H1 (cell line): ENCODE results near the gene STAT2. TPM values are rescaled to one million over a fixed set of nuclear protein-coding genes. Genes with fewer than 3 reads are reported as not detected.

Experiments used
- CTCF ChIA-PET: fragments of 300-600 bp; sonication (Branson Sonifier 250); formaldehyde crosslinking; loops from one replicate; lab custom pipeline; 2021; ENCODE audit not compliant: partially characterized antibody; lab: Charles Lee
- POLR2A ChIA-PET: fragments of 300-600 bp; sonication (Branson Sonifier 250); formaldehyde crosslinking; loops from one replicate; lab custom pipeline; 2021; ENCODE audit warnings: inconsistent platforms; ENCODE audit not compliant: partially characterized antibody; lab: Charles Lee
- DNase-seq, 2 experiments: peaks; one replicate each; pipeline versions ENCODE4 v3.0.0 to v3.0.0-alpha.2; 2010 to 2022; ENCODE audit warnings: low spot score in 2 of 2, low read depth in 1 of 2, mixed read lengths in 1 of 2
- FAIRE-seq: peaks from 2 replicates; lab custom pipeline; 2011; peaks lifted over from hg19 to GRCh38; lab: Jason Lieb, UNC
- H2AFZ ChIP-seq: 2 replicates; pipeline ENCODE4 v1.8.1; 2012; ENCODE audit warnings: low read length, inconsistent platforms
- H2AK5ac ChIP-seq: 2 replicates; pipeline ENCODE4 v1.6.1; 2013; ENCODE audit warnings: low read depth, low read length
- H2BK120ac ChIP-seq: replicated peaks from 2 replicates; pipeline ENCODE3; 2013; ENCODE audit warnings: low read depth, low read length, inconsistent platforms
- H2BK12ac ChIP-seq: 2 replicates; pipeline ENCODE4 v1.6.1; 2013; ENCODE audit warnings: low read depth, low read length
- H2BK15ac ChIP-seq: 2 replicates; pipeline ENCODE4 v1.6.1; 2013; ENCODE audit warnings: low read length
- H2BK20ac ChIP-seq: 2 replicates; pipeline ENCODE4 v1.6.1; 2013; ENCODE audit warnings: low read length
- H2BK5ac ChIP-seq: 2 replicates; pipeline ENCODE4 v1.6.1; 2013; ENCODE audit warnings: low read depth, low read length
- H3K14ac ChIP-seq: 2 replicates; pipeline ENCODE4 v1.6.1; 2013; ENCODE audit warnings: inconsistent platforms; ENCODE audit not compliant: insufficient read length
- H3K18ac ChIP-seq: 2 replicates; pipeline ENCODE4 v1.6.1; 2013; ENCODE audit warnings: low read length; ENCODE audit errors: extremely low read depth
- H3K23ac ChIP-seq: 2 replicates; pipeline ENCODE4 v1.6.1; 2013; ENCODE audit warnings: inconsistent platforms; ENCODE audit not compliant: insufficient read length
- H3K23me2 ChIP-seq: 2 replicates; pipeline ENCODE4 v1.6.1; 2013; ENCODE audit warnings: low read depth, low read length
- H3K27ac ChIP-seq: 2 replicates; pipeline ENCODE4 v1.6.1; 2011; ENCODE audit warnings: low read depth, low read length, inconsistent platforms
- H3K27me3 ChIP-seq, 4 experiments: replicated peaks in 1 of 4; 1 replicate in 1 of 4; 2 replicates in 3 of 4; pipeline versions ENCODE4 v1.6.1 to v1.8.1; 2011 to 2013; ENCODE audit warnings: low read length in 3 of 4, mild to moderate bottlenecking in 3 of 4, inconsistent platforms in 2 of 4, mixed read lengths in 2 of 4, moderate library complexity in 1 of 4; ENCODE audit not compliant: control insufficient read depth in 3 of 4, insufficient read depth in 3 of 4; ENCODE audit errors: extremely low read depth in 1 of 4
- H3K36me3 ChIP-seq, 4 experiments: 2 replicates each; pipeline versions ENCODE4 v1.6.1 to v1.8.1; 2011 to 2013; ENCODE audit warnings: mild to moderate bottlenecking in 4 of 4, low read length in 3 of 4, moderate library complexity in 2 of 4, control low read depth in 1 of 4, inconsistent platforms in 1 of 4; ENCODE audit not compliant: insufficient read depth in 4 of 4, control insufficient read depth in 2 of 4
- H3K4ac ChIP-seq: replicated peaks from 2 replicates; pipeline ENCODE3; 2013; ENCODE audit warnings: low read length, low read depth, mixed read lengths, inconsistent platforms; ENCODE audit not compliant: insufficient read length
- H3K4me1 ChIP-seq, 4 experiments: replicated peaks in 1 of 4; 1 replicate in 1 of 4; 2 replicates in 3 of 4; pipeline versions ENCODE4 v1.6.1 to v1.8.1; 2011 to 2013; ENCODE audit warnings: low read length in 3 of 4, inconsistent platforms in 2 of 4, mixed read lengths in 1 of 4; ENCODE audit not compliant: insufficient read depth in 4 of 4, control insufficient read depth in 3 of 4
- H3K4me2 ChIP-seq, 2 experiments: 2 replicates each; pipeline versions ENCODE4 v1.6.1 to v1.8.1; 2011 to 2013; ENCODE audit warnings: low read depth in 2 of 2, low read length in 2 of 2, control low read depth in 1 of 2, inconsistent platforms in 1 of 2, mild to moderate bottlenecking in 1 of 2; ENCODE audit not compliant: insufficient read depth in 1 of 2
- H3K4me3 ChIP-seq, 4 experiments: fragments of 200-600, 300-600 bp in 1 of 4; sonication (generic), shearing (Covaris generic), sonication (Bioruptor Twin) in 1 of 4; 2 replicates each; pipeline versions ENCODE4 v1.5.1 to v1.8.1; 2011 to 2016; ENCODE audit warnings: low read length in 4 of 4, low read depth in 3 of 4, control low read depth in 2 of 4, inconsistent platforms in 2 of 4, mild to moderate bottlenecking in 2 of 4, mixed read lengths in 1 of 4, moderate library complexity in 1 of 4; ENCODE audit not compliant: insufficient read depth in 2 of 4; ENCODE audit errors: extremely low read depth in 1 of 4
- H3K56ac ChIP-seq: replicated peaks from 2 replicates; pipeline ENCODE3; 2013; ENCODE audit warnings: low read depth, mild to moderate bottlenecking, mixed read lengths, low read length, inconsistent platforms; ENCODE audit not compliant: insufficient read length
- H3K79me1 ChIP-seq: 2 replicates; pipeline ENCODE4 v1.6.1; 2013; ENCODE audit warnings: low read depth, low read length, control low read depth
- H3K79me2 ChIP-seq, 2 experiments: 2 replicates each; pipeline versions ENCODE4 v1.6.1 to v1.8.1; 2012 to 2013; ENCODE audit warnings: low read length in 2 of 2, mild to moderate bottlenecking in 2 of 2, inconsistent platforms in 1 of 2; ENCODE audit not compliant: insufficient read depth in 2 of 2, control insufficient read depth in 1 of 2
- H3K9ac ChIP-seq, 4 experiments: replicated peaks in 1 of 4; 1 replicate in 1 of 4; 2 replicates in 3 of 4; pipeline versions ENCODE4 v1.6.1 to v1.8.1; 2011 to 2013; ENCODE audit warnings: low read depth in 3 of 4, low read length in 3 of 4, control low read depth in 2 of 4, mild to moderate bottlenecking in 2 of 4, moderate library complexity in 2 of 4, inconsistent platforms in 1 of 4; ENCODE audit errors: extremely low read depth in 1 of 4
- H3K9me3 ChIP-seq, 2 experiments: 2 replicates each; pipeline versions ENCODE4 v1.6.1 to v1.8.1; 2012 to 2013; ENCODE audit warnings: mild to moderate bottlenecking in 2 of 2, moderate library complexity in 2 of 2, control low read depth in 1 of 2, inconsistent platforms in 1 of 2, low read depth in 1 of 2, low read length in 1 of 2, mixed read lengths in 1 of 2; ENCODE audit not compliant: insufficient read depth in 2 of 2
- H4K20me1 ChIP-seq, 2 experiments: replicated peaks in 1 of 2; 2 replicates each; pipeline versions ENCODE3 to v1.8.1; 2011 to 2013; ENCODE audit warnings: inconsistent platforms in 2 of 2, low read length in 2 of 2, mild to moderate bottlenecking in 1 of 2; ENCODE audit not compliant: insufficient read depth in 2 of 2, control insufficient read depth in 1 of 2
- H4K5ac ChIP-seq: 2 replicates; pipeline ENCODE4 v1.6.1; 2013; ENCODE audit warnings: low read length, low read depth, mixed read lengths, inconsistent platforms; ENCODE audit not compliant: insufficient read length
- H4K8ac ChIP-seq: 2 replicates; pipeline ENCODE4 v1.8.0; 2013; ENCODE audit warnings: mild to moderate bottlenecking, moderate library complexity, low read length, inconsistent platforms; ENCODE audit not compliant: insufficient read depth; ENCODE audit errors: extremely low read depth
- H4K91ac ChIP-seq: replicated peaks from 2 replicates; pipeline ENCODE3; 2013; ENCODE audit warnings: low read length, mixed read lengths, inconsistent platforms; ENCODE audit not compliant: insufficient read length
- EGR1 ChIP-seq: IDR thresholded peaks from 2 replicates; pipeline ENCODE4 v1.6.1; 2011; ENCODE audit warnings: low read depth, low read length, borderline replicate concordance
- EP300 ChIP-seq, 2 experiments: IDR thresholded peaks; 1 replicate in 1 of 2; 2 replicates in 1 of 2; pipeline ENCODE4 v1.6.1; 2011 to 2012; ENCODE audit warnings: low read depth in 2 of 2, low read length in 2 of 2, mild to moderate bottlenecking in 2 of 2, borderline replicate concordance in 1 of 2, inconsistent platforms in 1 of 2, moderate library complexity in 1 of 2
- FOSL1 ChIP-seq: IDR thresholded peaks from 2 replicates; pipeline ENCODE4 v1.6.1; 2011; ENCODE audit warnings: mild to moderate bottlenecking, low read depth, low read length, moderate library complexity; ENCODE audit not compliant: insufficient read depth
- JUND ChIP-seq: IDR thresholded peaks from 2 replicates; pipeline ENCODE4 v1.6.1; 2011; ENCODE audit warnings: mild to moderate bottlenecking, improper control_type of control experiment, low read length
- POLR2AphosphoS5 ChIP-seq: IDR thresholded peaks from 2 replicates; pipeline ENCODE4 v1.6.1; 2011; ENCODE audit warnings: low read depth, low read length
- POU5F1 ChIP-seq: IDR thresholded peaks from 2 replicates; pipeline ENCODE4 v1.6.1; 2011; ENCODE audit warnings: low read depth, mild to moderate bottlenecking, low read length, moderate library complexity
- SIRT6 ChIP-seq: IDR thresholded peaks from one replicate; pipeline ENCODE4 v1.7.1; 2012; ENCODE audit warnings: low read length, inconsistent platforms
- SP1 ChIP-seq: IDR thresholded peaks from 2 replicates; pipeline ENCODE4 v1.6.1; 2011; ENCODE audit warnings: low read depth, low read length
- SP2 ChIP-seq: IDR thresholded peaks from 2 replicates; pipeline ENCODE4 v1.6.1; 2012; ENCODE audit warnings: mild to moderate bottlenecking, low read length, inconsistent platforms
- SP4 ChIP-seq: IDR thresholded peaks from 2 replicates; pipeline ENCODE4 v1.6.1; 2012; ENCODE audit warnings: low read length, inconsistent platforms
- SUZ12 ChIP-seq: fragments of 200-600 bp; sonication (generic); IDR thresholded peaks from 2 replicates; pipeline ENCODE4 v1.6.1; 2012; ENCODE audit warnings: mild to moderate bottlenecking, inconsistent platforms, low read length, moderate library complexity, mixed read lengths
- YY1 ChIP-seq: IDR thresholded peaks from 2 replicates; pipeline ENCODE4 v1.6.1; 2011; ENCODE audit warnings: low read depth, mild to moderate bottlenecking, low read length
- ZNF274 ChIP-seq: IDR thresholded peaks from 2 replicates; pipeline ENCODE4 v1.7.0; 2012; ENCODE audit warnings: low read length, borderline replicate concordance; ENCODE audit errors: extremely low read depth
- polyA plus RNA-seq, 7 experiments: library from polyadenylated mRNA; depleted of rRNA in 3 of 7; stranded (reverse) in 5 of 7; unstranded in 2 of 7; fragments of >200 nt in 5 of 7; fragments of 200-250 nt in 2 of 7; gene quantifications; 1 replicate in 5 of 7; 2 replicates in 1 of 7; 4 replicates in 1 of 7; pipeline versions ENCODE4 v1.2.1 to v1.2.3, GENCODE V29; 2011 to 2013; ENCODE audit warnings: missing spikeins in 2 of 7, mixed read lengths in 2 of 7
- total RNA-seq: library from RNA; stranded (reverse); fragmentation: NEBNext Ultra II Directional; extraction: Animal tissue kit (Norgen Biotek cat#: 25700); gene quantifications from 2 replicates; pipeline ENCODE4 v1.2.1, GENCODE V29; 2021
- TF ChIP-seq, protein P1 (sequence below): IDR thresholded peaks from 2 replicates; pipeline ENCODE4 v1.6.1; 2011; ENCODE audit warnings: low read length, improper control_type of control experiment

Gene STAT2
- total and polyA plus RNA-seq, 2 of the 8 experiments (the other 6 are each of a cell fraction or from before 2014, with no cell fraction given): 37.1 to 44.7 TPM

DNA sequence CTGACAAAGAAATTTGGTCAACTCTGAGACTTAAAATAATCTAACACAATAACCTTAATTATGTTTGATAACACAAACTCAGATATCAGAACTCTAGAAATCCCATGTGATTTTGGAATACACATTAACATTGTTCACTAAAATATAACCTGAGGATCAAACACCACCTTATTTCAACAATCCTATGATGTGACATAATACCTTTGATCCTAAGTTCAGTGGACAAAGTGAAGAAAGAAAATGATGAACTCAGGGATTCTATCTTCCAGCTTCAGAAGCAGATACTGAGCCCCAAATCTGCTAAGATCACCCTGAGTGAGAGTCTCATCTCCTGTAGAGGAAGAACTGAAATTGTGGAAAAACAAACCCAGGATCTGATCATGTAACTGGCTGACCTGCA is 38.4 kb upstream of the STAT2 start:
- H4K8ac ChIP-seq: no peak overlapping the region
- H3K14ac ChIP-seq: no peak overlapping the region
- H3K27ac ChIP-seq: no peak overlapping the region
- H2BK15ac ChIP-seq: no peak overlapping the region
- DNase-seq (no peak), FAIRE-seq (no peak)
- H3K9me3 ChIP-seq: peaks cover 0 to 3% of the 10 kb centered on the region in 2 experiments; a peak in 1 of 4 replicates
- no peak overlapping the region for H3K4ac ChIP-seq
- no peaks in the 10 kb centered on the region for H3K36me3 ChIP-seq
- no peaks in the 10 kb centered on the region for H3K79me1 ChIP-seq
- no peaks in the 10 kb centered on the region for H3K27me3 ChIP-seq
- H2BK20ac ChIP-seq: no peak overlapping the region
- no peak overlapping the region for H2AFZ ChIP-seq
- H3K4me2 ChIP-seq: no peak overlapping the region
- H3K9ac ChIP-seq: no peak overlapping the region
- H4K20me1 ChIP-seq: no peaks in the 10 kb centered on the region
- no peak overlapping the region for H2BK5ac ChIP-seq
- H3K18ac ChIP-seq: no peak overlapping the region
- H2BK12ac ChIP-seq: no peak overlapping the region
- H3K4me3 ChIP-seq: no peak overlapping the region
- H3K56ac ChIP-seq: no peak overlapping the region
- H2AK5ac ChIP-seq: no peak overlapping the region
- H3K79me2 ChIP-seq: no peaks in the 10 kb centered on the region
- no peak overlapping the region for H4K5ac ChIP-seq
- no peaks in the 10 kb centered on the region for H3K23me2 ChIP-seq
- no peak overlapping the region for H3K23ac ChIP-seq
- H4K91ac ChIP-seq: no peak overlapping the region
- H2BK120ac ChIP-seq: no peak overlapping the region
- CTCF ChIA-PET: interaction anchor here (1.2 to 2.0 kb wide), 2 partner anchors 12 to 65 kb away, joined by 4 read pairs; partner anchors contain the start of gene PAN2
- no peaks in the 10 kb centered on the region for H3K4me1 ChIP-seq
- TF ChIP-seq SP1 (no peak), JUND (no peak), EP300 (IDR thresholded peaks at IDR 0.05; ENCODE audit: borderline replicate concordance in 1 of 2, low read depth in 2 of 2, low read length in 2 of 2) (no peak), SP2 (no peak), EGR1 (no peak), SIRT6 (no peak), YY1 (no peak), POU5F1 (no peak), POLR2AphosphoS5 (no peak), SP4 (no peak), FOSL1 (no peak), ZNF274 (no peak), SUZ12 (no peak)
- TF ChIP-seq, protein P1, sequence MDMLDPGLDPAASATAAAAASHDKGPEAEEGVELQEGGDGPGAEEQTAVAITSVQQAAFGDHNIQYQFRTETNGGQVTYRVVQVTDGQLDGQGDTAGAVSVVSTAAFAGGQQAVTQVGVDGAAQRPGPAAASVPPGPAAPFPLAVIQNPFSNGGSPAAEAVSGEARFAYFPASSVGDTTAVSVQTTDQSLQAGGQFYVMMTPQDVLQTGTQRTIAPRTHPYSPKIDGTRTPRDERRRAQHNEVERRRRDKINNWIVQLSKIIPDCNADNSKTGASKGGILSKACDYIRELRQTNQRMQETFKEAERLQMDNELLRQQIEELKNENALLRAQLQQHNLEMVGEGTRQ: no peak
- TF ChIP-seq, all 59 proteins: peak for 0
- POLR2A ChIA-PET: no interaction called here
